HepG2 (cell line): ENCODE results near the gene NCMAP.

Source experiments
- DPF2 ChIP-seq: sonication (generic); formaldehyde crosslinking; IDR thresholded peaks from 2 replicates; pipeline ENCODE4 v1.4.0; 2020; ENCODE audit warnings: mild to moderate bottlenecking, low read depth, missing genetic modification reagents, borderline replicate concordance
- FOXM1 ChIP-seq: sonication (generic); formaldehyde crosslinking; IDR thresholded peaks from 2 replicates; pipeline ENCODE4 v1.5.0; 2020; ENCODE audit warnings: missing genetic modification reagents
- KAT7 ChIP-seq: IDR thresholded peaks from 2 replicates; pipeline ENCODE4 v1.6.1; 2018; ENCODE audit warnings: borderline replicate concordance, missing compliant biosample characterization
- MYC ChIP-seq: sonication (generic); formaldehyde crosslinking; IDR thresholded peaks from 2 replicates; pipeline ENCODE4 v1.9.0; 2021; ENCODE audit warnings: missing genetic modification reagents, borderline replicate concordance
- NFIC ChIP-seq: IDR thresholded peaks from 2 replicates; pipeline ENCODE4 v1.6.1; 2012; ENCODE audit warnings: mild to moderate bottlenecking, low read length, inconsistent platforms
- PAX8 ChIP-seq: sonication (generic); formaldehyde crosslinking; IDR thresholded peaks from 2 replicates; pipeline ENCODE4 v1.8.0; 2022; ENCODE audit warnings: mild to moderate bottlenecking, missing genetic modification reagents, borderline replicate concordance
- SIX4 ChIP-seq: sonication (generic); formaldehyde crosslinking; IDR thresholded peaks from 2 replicates; pipeline ENCODE4 v1.4.0; 2020; ENCODE audit warnings: missing genetic modification reagents
- SP5 ChIP-seq: IDR thresholded peaks from 2 replicates; pipeline ENCODE4 v1.6.1; 2016; ENCODE audit warnings: low read depth, borderline replicate concordance
- ZNF121 ChIP-seq: sonication (generic); formaldehyde crosslinking; IDR thresholded peaks from 2 replicates; pipeline ENCODE4 v1.5.0; 2020; ENCODE audit warnings: mild to moderate bottlenecking, missing genetic modification reagents
- ZNF761 ChIP-seq: sonication (generic); formaldehyde crosslinking; conservative IDR thresholded peaks from 2 replicates; pipeline ENCODE4 v1.4.0; 2020; ENCODE audit warnings: mild to moderate bottlenecking, missing genetic modification reagents
- TF ChIP-seq, protein P1 (sequence below): sonication (generic); formaldehyde crosslinking; IDR thresholded peaks from 2 replicates; pipeline ENCODE4 v1.5.0; 2020; ENCODE audit warnings: mild to moderate bottlenecking, missing genetic modification reagents, moderate library complexity

DNA sequence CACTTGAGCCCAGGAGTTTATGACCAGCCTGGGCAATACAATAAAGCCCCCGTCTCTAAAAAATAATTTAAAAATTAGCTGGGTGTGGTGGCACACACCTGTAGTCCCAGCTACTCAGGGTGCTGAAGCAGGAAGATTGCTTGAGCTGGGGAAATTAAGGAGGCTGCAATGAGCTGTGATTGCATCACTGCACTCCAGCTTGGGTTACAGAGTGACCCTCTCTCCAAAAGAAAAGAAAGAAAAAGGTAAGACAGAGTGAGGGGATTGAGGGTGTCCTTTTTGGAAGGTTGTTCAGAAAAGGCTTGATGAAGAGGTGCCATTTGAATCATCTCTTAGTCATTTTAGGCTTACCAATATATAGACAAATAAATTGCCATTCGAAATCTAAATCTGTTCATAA is 83.2 kb downstream of the NCMAP start:
- TF ChIP-seq MYC (CRISPR knock-in tag), result no peak
- no peak for TF ChIP-seq SIX4 (CRISPR knock-in tag)
- TF ChIP-seq NFIC, result no peak
- TF ChIP-seq DPF2 (CRISPR knock-in tag), result no peak
- no peak for TF ChIP-seq KAT7
- no peak for TF ChIP-seq FOXM1
- TF ChIP-seq, protein P1, sequence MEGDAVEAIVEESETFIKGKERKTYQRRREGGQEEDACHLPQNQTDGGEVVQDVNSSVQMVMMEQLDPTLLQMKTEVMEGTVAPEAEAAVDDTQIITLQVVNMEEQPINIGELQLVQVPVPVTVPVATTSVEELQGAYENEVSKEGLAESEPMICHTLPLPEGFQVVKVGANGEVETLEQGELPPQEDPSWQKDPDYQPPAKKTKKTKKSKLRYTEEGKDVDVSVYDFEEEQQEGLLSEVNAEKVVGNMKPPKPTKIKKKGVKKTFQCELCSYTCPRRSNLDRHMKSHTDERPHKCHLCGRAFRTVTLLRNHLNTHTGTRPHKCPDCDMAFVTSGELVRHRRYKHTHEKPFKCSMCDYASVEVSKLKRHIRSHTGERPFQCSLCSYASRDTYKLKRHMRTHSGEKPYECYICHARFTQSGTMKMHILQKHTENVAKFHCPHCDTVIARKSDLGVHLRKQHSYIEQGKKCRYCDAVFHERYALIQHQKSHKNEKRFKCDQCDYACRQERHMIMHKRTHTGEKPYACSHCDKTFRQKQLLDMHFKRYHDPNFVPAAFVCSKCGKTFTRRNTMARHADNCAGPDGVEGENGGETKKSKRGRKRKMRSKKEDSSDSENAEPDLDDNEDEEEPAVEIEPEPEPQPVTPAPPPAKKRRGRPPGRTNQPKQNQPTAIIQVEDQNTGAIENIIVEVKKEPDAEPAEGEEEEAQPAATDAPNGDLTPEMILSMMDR (CRISPR knock-in tag), result no peak
- TF ChIP-seq PAX8 (CRISPR knock-in tag), result no peak
- TF ChIP-seq ZNF121, result no peak
- TF ChIP-seq SP5 (CRISPR knock-in tag), result no peak
- TF ChIP-seq ZNF761 (CRISPR knock-in tag), result no peak
